Middle frontal gyrus (tissue), 1 donor: Measurements from ENCODE around the gene CUL9.

Experiments used
- DNase-seq: peaks from one replicate; pipeline ENCODE4 v3.0.0-alpha.2; 2015; ENCODE audit warnings: low spot score; ENCODE audit errors: extremely low spot score

Gene CUL9

GRCh38 chr6:43269273-43270007 is 87.4 kb downstream of the CUL9 start:
- DNase-seq: no peak

- no peak for DNase-seq
Measured at GRCh38 chr6:43271103-43271815, 89.3 kb downstream of the CUL9 start.

- no peak for DNase-seq
Measured at GRCh38 chr6:43271944-43272343, 89.9 kb downstream of the CUL9 start.

- no peak for DNase-seq
Measured at GRCh38 chr6:43273707-43274106, 91.7 kb downstream of the CUL9 start.
